Measurements from ENCODE around the gene TAF4B.
"Not testable (repeated sequence)": the region's sequence is repeated elsewhere in the genome, so short reads cannot be mapped to it uniquely, and the experiment has no call there.

TAF4B gene

DNA sequence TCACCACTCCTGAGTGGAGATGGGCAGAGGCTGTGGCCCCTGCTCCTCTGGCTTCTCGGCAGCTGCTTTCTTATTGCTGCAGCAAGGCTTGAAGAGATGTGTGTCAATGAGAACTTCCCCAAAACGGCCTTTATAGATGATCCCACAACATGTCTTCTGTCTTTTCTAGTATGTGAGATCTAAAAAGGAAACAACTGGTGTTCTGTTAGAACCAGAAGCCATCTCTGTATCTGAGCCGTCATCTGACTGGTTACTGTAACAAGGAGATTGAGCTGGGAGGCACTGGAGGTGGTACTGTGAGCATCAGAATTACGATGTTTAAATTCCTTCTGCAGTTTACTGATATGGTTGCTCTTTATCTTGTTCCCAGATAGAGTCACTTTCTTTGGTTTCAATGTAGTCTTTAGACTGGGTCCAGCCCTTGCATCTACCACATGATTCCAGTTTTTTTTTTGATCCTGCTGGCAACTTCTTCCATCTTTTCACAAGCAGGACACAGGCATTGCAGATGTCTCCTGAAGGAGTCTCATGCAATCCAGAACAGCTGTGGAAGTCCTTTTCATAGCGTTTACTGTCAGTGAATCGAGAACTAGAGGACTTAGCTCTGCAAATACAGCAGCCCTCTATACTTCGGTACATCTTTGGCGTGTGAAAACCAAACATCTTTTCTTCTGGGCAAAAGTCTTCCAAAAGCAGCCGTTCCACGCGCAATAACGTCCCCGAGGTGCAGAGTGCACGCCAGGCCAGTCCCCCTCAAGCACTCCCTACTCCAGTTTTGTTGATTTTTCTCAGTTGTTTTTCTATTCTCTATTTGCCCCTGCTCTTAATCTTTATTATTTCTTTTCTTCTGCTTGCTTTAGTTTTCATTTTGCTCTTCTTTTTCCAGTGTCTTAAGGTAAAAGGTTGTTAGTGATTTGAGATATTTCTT lies 29.7 kb downstream of the TAF4B start:
- ATAC-seq (replicated peaks) (no peak), DNase-seq (no peak)
- Mint-ChIP-seq H3K4me3 (no peak overlapping the region), H3K4me1 (ENCODE audit: low read depth in 2 of 2) (no peaks in the 10 kb centered on the region), H3K9me3 (no peaks in the 10 kb centered on the region), H3K27ac (no peak overlapping the region), H3K27me3 (no peaks in the 10 kb centered on the region), H3K36me3 (ENCODE audit: insufficient read depth) (peaks cover 3% of the 10 kb centered on the region)

DNA sequence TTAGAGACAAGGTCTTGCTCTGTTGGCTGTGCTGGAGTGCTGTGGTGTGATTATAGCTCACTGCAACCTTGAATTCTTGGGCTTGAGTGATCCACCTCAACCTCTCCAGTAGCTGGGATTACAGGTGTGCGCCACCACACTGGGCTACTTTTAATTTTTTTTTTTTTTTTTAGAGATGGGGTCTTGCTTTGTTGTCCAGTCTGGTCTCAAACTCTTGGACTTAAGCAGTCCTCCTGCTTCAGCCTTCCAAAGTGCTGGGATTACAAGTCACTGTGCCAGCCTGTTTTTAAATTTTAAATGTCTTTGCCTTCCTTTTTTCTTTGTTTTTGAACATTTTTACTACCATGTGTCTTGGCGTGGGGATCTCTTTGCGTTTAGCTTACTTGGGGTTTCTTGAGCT lies 32.5 kb downstream of the TAF4B start:
- H3K4me3 Mint-ChIP-seq, result no peak overlapping the region
- H3K27ac Mint-ChIP-seq, result no peak overlapping the region
- peaks cover 3% of the 10 kb centered on the region for H3K36me3 Mint-ChIP-seq (ENCODE audit: insufficient read depth)

DNA sequence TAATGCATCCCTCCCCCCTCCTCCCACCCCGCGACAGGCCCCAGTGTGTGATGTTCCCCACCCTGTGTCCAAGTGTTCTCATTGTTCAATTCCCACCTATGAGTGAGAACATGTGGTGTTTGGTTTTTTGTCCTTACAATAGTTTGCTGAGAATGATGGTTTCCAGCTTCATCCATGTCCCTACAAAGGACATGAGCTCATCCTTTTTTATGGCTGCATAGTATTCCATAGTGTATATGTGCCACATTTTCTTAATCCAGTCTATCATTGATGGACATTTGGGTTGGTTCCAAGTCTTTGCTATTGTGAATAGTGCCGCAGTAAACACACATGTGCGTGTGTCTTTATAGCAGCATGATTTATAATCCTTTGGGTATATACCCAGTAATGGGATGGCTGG lies 33.2 kb downstream of the TAF4B start:
- not testable (repeated sequence) for ATAC-seq (replicated peaks); H3K4me1 Mint-ChIP-seq (ENCODE audit: low read depth in 2 of 2); H3K27me3 Mint-ChIP-seq; H3K27ac Mint-ChIP-seq; H3K4me3 Mint-ChIP-seq; H3K36me3 Mint-ChIP-seq (ENCODE audit: insufficient read depth); DNase-seq; H3K9me3 Mint-ChIP-seq

More for the DNA sequence above, 32.5 kb downstream of the TAF4B start:
- Mint-ChIP-seq H3K27me3 (no peaks in the 10 kb centered on the region), H3K9me3 (no peaks in the 10 kb centered on the region), H3K4me1 (ENCODE audit: low read depth in 2 of 2) (no peaks in the 10 kb centered on the region)
- DNase-seq (no peak), ATAC-seq (replicated peaks) (no peak)

DNA sequence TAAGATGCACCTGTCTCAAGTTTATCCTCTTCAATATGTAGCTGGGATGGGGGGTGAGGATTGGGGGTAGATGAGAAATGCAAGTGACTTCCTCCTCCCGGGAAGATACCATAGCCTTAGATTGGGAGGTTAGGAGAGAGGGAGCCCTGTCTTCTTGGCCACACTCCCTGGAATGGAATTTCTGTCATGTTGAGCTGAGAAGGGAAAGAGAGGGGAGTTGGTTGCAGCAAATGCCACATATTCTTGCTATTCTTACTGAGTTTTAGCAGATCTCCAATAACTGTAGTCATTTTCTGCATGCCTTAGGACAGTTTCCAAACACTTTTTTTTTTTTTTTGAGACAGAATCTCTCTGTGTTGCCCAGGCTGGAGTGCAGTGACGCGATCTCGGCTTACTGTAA lies 35.9 kb downstream of the TAF4B start:
- H3K36me3 Mint-ChIP-seq (ENCODE audit: insufficient read depth), result peaks cover 3% of the 10 kb centered on the region

DNA sequence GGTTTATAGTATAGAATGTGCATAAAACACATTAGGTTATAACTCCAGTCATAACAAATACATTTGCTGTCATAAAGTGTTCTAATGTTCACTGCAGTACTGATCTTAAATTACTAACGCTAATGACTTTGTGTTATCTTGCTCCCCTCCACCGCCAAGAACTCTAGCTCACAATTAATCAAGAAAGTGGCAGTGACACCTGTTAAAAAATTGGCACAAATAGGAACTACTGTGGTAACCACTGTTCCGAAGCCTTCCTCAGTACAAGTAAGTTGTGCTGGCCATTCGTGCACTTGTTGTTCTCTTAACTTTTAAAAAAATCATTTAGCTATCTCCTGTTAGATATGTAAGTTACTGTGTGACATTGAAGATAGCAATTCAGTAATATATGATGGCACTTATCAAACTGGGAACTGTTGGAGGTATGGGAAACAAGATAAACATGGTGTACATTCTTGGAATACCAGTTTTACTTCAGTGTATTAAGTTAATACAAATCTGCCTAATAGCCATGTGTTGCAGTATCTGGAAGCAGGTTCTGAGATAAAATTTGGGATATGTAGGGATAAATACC lies 41.2 kb downstream of the TAF4B start:
- ATAC-seq (replicated peaks), result no peak

More for the DNA sequence above, 35.9 kb downstream of the TAF4B start:
- H3K27ac Mint-ChIP-seq, result no peak overlapping the region
- no peak overlapping the region for H3K4me3 Mint-ChIP-seq
- DNase-seq, result no peak
- no peaks in the 10 kb centered on the region for H3K9me3 Mint-ChIP-seq
- no peaks in the 10 kb centered on the region for H3K4me1 Mint-ChIP-seq (ENCODE audit: low read depth in 2 of 2)
- H3K27me3 Mint-ChIP-seq, result no peaks in the 10 kb centered on the region
- no peak for ATAC-seq (replicated peaks)

DNA sequence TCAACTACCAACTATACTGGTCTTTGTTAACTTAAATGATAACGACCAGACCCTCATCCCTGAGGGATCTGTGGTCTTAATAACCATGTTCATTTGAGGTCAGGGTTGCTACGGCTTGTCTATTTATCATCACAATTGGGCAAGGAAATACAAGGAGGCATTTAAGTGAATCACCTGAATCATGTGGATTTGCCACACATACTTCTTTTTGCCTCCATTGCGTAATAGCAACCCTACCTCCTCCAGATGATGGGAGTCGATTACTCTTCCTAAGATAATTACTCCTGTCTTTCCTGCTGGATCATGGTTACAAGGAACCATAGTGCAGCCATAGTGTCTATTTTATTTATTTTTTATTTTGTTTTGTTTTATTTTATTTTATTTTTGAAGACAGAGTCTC lies 42.2 kb downstream of the TAF4B start:
- peaks cover 4% of the 10 kb centered on the region for H3K36me3 Mint-ChIP-seq (ENCODE audit: insufficient read depth)
- DNase-seq (no peak), ATAC-seq (replicated peaks) (no peak)
- H3K27me3 Mint-ChIP-seq, result no peaks in the 10 kb centered on the region
- H3K4me3 Mint-ChIP-seq, result no peak overlapping the region
- no peaks in the 10 kb centered on the region for H3K4me1 Mint-ChIP-seq (ENCODE audit: low read depth in 2 of 2)
- H3K9me3 Mint-ChIP-seq, result no peaks in the 10 kb centered on the region
- H3K27ac Mint-ChIP-seq, result no peak overlapping the region

More for the DNA sequence above, 41.2 kb downstream of the TAF4B start:
- H3K9me3 Mint-ChIP-seq, result no peaks in the 10 kb centered on the region
- DNase-seq, result no peak
- no peaks in the 10 kb centered on the region for H3K4me1 Mint-ChIP-seq (ENCODE audit: low read depth in 2 of 2)
- no peak overlapping the region for H3K27ac Mint-ChIP-seq
- H3K27me3 Mint-ChIP-seq, result no peaks in the 10 kb centered on the region
- H3K4me3 Mint-ChIP-seq, result no peak overlapping the region
- H3K36me3 Mint-ChIP-seq (ENCODE audit: insufficient read depth), result peaks cover 4% of the 10 kb centered on the region

DNA sequence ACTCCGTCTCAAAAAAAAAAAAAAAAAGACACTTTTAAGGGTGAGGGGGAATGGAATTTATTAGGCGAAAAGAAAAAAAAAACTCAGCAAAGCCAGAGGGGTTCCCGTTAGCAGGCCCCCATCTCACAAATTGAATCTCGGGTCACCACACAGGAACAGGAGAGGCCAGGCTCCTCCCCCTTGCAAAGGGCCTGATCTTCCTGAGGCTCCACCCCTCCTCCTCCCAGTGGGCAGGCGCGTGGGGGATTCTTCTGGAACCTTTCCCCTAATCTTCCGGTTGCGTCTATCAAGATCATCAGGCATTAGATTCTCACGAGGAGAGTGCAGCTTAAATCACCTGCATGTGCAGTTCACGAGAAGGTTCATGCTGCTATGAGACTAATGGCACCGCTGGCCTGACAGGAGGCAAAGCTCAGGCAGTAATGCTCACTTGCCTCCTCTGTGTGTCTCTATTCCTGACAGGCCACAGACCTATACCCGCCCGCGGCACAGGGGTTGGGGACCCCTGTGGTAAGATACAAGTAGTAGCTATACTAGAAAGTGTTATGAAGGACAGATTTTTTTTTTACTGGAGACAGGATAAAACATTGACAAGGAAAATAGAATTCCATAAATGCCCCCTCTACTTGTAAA lies 45.8 kb downstream of the TAF4B start:
- Mint-ChIP-seq H3K36me3 (ENCODE audit: insufficient read depth) (peaks cover 8% of the 10 kb centered on the region), H3K4me1 (ENCODE audit: low read depth in 2 of 2) (no peaks in the 10 kb centered on the region), H3K27ac (no peak overlapping the region), H3K27me3 (no peaks in the 10 kb centered on the region), H3K9me3 (no peaks in the 10 kb centered on the region), H3K4me3 (no peak overlapping the region)
- DNase-seq (no peak), ATAC-seq (replicated peaks) (no peak)

DNA sequence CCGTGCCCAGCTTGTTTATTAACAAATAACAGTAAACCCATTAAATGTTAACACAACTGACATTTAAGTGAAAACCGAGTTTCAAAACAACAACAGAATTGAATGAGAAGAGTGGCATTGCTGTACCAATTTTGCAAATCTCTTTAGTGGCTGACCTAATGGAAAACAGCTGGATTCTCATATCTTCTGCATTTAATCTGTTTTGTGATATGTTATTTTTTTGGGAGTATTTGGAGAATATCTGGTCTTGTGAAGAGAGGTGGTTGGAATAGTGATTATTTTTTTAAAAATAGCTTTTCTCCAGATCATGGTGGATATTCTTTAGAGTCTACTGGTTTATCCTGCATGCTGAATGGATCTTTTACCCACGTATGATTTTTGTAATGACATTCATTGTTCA lies 51.1 kb downstream of the TAF4B start:
- Mint-ChIP-seq H3K4me3 (no peak overlapping the region), H3K27ac (no peak overlapping the region), H3K36me3 (ENCODE audit: insufficient read depth) (peaks cover 4% of the 10 kb centered on the region), H3K4me1 (ENCODE audit: low read depth in 2 of 2) (no peaks in the 10 kb centered on the region), H3K27me3 (no peaks in the 10 kb centered on the region), H3K9me3 (no peaks in the 10 kb centered on the region)
- no peak for DNase-seq
- no peak for ATAC-seq (replicated peaks)

DNA sequence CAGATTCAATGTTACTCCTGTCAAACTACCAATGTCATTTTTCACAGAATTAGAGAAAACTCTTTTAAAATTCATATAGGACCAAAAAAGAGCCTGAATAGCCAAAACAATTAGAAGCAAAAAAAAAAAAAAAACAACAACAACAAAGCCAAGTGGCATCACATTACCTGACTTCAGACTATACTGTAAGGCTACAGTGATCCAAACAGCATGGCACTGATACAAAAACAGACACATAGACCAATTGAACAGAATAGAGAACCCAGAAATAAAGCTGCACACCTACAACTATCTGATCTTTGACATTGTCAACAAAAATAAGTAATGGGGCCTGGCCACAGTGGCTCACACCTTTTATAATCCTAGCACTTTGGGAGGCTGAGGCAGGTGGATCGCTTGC lies 53.2 kb downstream of the TAF4B start:
- no peak overlapping the region for H3K4me3 Mint-ChIP-seq
- DNase-seq, result no peak
- H3K36me3 Mint-ChIP-seq (ENCODE audit: insufficient read depth), result peaks cover 4% of the 10 kb centered on the region
- H3K27me3 Mint-ChIP-seq, result no peaks in the 10 kb centered on the region
- H3K9me3 Mint-ChIP-seq, result no peaks in the 10 kb centered on the region
- ATAC-seq (replicated peaks), result no peak
- H3K4me1 Mint-ChIP-seq (ENCODE audit: low read depth in 2 of 2), result no peaks in the 10 kb centered on the region
- no peak overlapping the region for H3K27ac Mint-ChIP-seq

DNA sequence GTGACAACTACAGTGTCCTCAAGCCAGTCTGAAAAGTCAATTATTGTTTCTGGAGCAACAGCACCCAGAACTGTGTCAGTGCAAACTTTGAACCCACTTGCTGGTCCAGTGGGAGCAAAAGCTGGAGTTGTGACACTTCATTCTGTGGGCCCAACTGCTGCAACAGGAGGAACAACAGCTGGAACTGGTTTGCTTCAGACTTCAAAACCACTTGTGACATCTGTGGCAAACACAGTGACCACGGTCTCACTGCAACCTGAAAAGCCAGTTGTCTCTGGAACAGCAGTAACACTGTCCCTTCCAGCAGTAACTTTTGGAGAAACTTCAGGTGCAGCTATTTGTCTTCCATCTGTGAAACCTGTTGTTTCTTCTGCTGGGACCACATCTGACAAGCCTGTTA lies 59.8 kb downstream of the TAF4B start:
- Mint-ChIP-seq H3K4me3 (no peak overlapping the region), H3K9me3 (no peaks in the 10 kb centered on the region), H3K27me3 (no peaks in the 10 kb centered on the region), H3K36me3 (ENCODE audit: insufficient read depth) (no peaks in the 10 kb centered on the region), H3K27ac (no peak overlapping the region), H3K4me1 (ENCODE audit: low read depth in 2 of 2) (peaks cover 4 to 6% of the 10 kb centered on the region in 2 donors)
- ATAC-seq (replicated peaks) (no peak), DNase-seq (no peak)

DNA sequence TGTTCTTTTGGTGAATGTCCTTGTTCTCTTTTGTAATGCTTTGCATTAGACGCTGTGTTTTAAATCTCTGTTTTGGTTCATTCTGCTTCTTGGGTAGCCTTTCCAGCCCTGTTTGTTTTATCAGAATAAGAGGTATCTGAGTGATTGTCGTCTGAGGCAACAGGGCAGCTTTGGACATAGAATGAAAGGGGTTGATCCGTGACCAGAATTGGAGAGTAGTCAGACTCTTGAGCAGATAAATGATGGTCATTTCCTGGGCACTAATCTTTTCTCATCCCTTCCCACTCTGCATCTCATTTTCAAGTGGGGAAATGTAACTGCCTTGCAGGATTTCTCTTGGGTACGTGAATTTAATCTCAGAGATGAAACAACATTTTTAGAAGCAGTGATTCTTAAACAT lies 61.4 kb downstream of the TAF4B start:
- ATAC-seq (replicated peaks), result no peak
- H3K27ac Mint-ChIP-seq, result no peak overlapping the region
- no peaks in the 10 kb centered on the region for H3K9me3 Mint-ChIP-seq
- DNase-seq, result no peak
- H3K4me3 Mint-ChIP-seq, result no peak overlapping the region
- H3K27me3 Mint-ChIP-seq, result no peaks in the 10 kb centered on the region
- H3K36me3 Mint-ChIP-seq (ENCODE audit: insufficient read depth), result no peaks in the 10 kb centered on the region
- peaks cover 4 to 6% of the 10 kb centered on the region in 2 donors for H3K4me1 Mint-ChIP-seq (ENCODE audit: low read depth in 2 of 2)

DNA sequence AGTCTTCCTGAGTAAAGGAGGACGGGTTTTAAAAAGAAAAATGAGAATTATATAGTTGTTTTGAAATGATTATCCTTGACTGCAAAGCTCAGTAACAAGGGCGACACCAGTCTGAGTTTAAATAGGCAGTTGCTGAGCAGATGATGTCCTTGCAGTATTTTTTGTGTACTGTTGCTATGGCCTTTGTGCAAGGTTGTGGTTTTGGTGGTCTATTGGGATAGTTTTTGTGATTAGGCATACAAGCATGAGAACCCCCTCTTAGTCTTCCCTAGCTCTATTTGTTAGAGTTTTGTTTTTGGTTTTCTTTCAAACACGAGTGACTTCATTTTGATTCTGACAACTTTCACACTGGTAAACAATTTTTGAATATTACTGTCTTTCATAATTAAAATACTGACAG lies 64.1 kb downstream of the TAF4B start:
- DNase-seq (no peak), ATAC-seq (replicated peaks) (no peak)
- Mint-ChIP-seq H3K9me3 (no peaks in the 10 kb centered on the region), H3K36me3 (ENCODE audit: insufficient read depth) (peaks cover 4% of the 10 kb centered on the region), H3K4me3 (no peak overlapping the region), H3K4me1 (ENCODE audit: low read depth in 2 of 2) (peaks cover 4 to 6% of the 10 kb centered on the region in 2 donors), H3K27me3 (no peaks in the 10 kb centered on the region), H3K27ac (no peak overlapping the region)

DNA sequence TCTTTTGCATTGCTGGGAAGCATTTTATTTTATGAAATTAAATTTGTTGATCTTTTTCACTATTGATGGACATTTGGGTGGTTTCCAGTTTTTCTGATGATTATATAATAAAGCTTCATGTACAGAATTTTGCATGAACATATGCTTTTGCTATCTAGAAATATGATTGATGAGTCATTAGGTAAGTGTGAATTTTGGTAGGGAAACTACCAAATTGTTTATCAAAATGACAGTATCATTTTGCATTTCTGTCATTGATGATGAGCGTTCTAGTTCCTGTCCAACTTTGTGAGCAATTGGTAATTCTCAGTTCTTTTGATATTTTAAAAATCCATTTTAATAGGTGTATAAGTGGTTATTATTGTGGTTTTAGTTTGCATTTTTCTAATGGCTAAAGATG lies 67.7 kb downstream of the TAF4B start:
- ATAC-seq (replicated peaks), result no peak
- DNase-seq, result no peak

DNA sequence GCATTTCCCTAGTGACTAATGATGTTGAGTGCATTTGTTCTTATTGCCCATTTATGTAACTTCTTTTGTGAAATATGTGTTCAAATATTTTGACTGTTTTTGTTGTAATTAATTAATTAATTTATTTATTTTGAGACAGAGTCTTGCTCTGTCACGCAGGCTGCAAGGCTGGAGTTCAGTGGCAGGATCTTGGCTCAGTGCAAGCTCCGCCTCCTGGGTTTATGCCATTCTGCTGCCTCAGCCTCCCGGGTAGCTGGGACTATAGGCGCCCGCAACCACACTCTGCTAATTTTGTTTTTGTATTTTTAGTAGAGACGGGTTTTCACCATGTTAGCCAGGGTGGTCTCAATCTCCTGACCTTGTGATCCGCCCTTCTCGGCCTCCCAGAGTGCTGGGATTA lies 71.9 kb downstream of the TAF4B start:
- Mint-ChIP-seq H3K27me3 (no peaks in the 10 kb centered on the region), H3K4me3 (no peak overlapping the region), H3K9me3 (no peaks in the 10 kb centered on the region), H3K4me1 (ENCODE audit: low read depth in 2 of 2) (no peaks in the 10 kb centered on the region), H3K36me3 (ENCODE audit: insufficient read depth) (peaks cover 9% of the 10 kb centered on the region), H3K27ac (no peak overlapping the region)
- DNase-seq (no peak), ATAC-seq (replicated peaks) (no peak)

More for the DNA sequence above, 67.7 kb downstream of the TAF4B start:
- Mint-ChIP-seq H3K4me3 (no peak overlapping the region), H3K27me3 (no peaks in the 10 kb centered on the region), H3K9me3 (no peaks in the 10 kb centered on the region), H3K36me3 (ENCODE audit: insufficient read depth) (peaks cover 9% of the 10 kb centered on the region), H3K4me1 (ENCODE audit: low read depth in 2 of 2) (peaks cover 0 to 6% of the 10 kb centered on the region in 2 donors), H3K27ac (no peak overlapping the region)

All from effector memory CD8-positive, alpha-beta T cell (primary cell).